ENCODE results near the gene ADCYAP1. TPM values are rescaled to one million over a fixed set of nuclear protein-coding genes. Genes with fewer than 3 reads are reported as not detected.

ADCYAP1 gene
- total RNA-seq, 1 experiment from 2014 or later = not detected

DNA sequence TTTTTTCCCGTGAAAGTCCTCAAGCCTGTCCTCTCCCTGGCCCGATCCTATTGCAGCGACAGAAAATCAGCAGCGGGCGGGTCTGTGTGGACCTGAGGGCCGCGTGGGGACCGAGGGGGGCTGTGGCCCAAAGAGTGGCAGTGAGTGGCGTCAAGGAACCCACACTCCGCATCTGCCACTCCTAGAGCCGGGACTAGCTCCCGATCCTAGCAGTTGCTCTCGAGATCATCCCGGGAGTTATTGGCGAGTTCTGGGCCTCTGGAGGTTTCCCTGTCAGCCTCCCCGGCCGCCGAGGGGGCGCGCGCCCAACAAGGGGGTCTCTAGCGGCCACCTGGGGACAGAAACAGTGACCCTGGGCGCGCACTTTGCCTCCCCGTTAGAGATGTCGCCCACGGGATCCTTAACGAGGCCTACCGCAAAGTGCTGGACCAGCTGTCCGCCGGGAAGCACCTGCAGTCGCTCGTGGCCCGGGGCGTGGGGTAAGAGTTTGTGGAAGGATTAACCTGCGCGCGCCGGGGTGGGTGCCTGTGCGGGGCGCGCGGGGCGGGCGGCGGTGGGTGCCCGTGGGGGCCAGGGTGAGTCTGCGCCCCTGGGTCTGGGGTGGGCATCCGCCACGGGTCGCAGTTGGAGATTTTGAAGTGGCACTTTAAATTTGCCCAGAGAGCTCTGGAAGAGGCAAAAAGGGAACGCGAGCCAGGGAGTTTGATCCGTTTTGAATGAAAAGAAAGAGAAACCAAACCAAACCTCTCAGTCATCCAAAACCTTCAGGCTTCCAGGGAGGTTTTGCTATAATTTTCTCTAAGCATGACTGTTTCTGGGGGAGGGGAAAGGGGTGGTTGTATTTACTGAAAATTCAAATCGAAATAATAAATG, 3.5 kb downstream of the ADCYAP1 start:
- Histone ChIP-seq H3K18ac (ENCODE audit: insufficient read length, low read depth, low read length) (no peak overlapping the region), H3K4me2 (ENCODE audit: insufficient read depth, insufficient read length, low read length) (peak overlapping the region; percentile 93), H3K9me3 (ENCODE audit: control insufficient read depth, low read depth, low read length) (no peaks in the 10 kb centered on the region), H3K79me1 (ENCODE audit: insufficient read depth, low read depth, low read length, poor library complexity, severe bottlenecking) (no peaks in the 10 kb centered on the region), H2BK5ac (ENCODE audit: insufficient read length, low read length) (no peak overlapping the region), H3K14ac (ENCODE audit: insufficient read depth, low read length) (no peak overlapping the region), H3K27me3 (ENCODE audit: insufficient read depth, low read length) (peaks cover 79% of the 10 kb centered on the region), H2BK15ac (ENCODE audit: low read depth, low read length) (no peak overlapping the region; the same call in 1 of the 2 replicates), H3K4ac (ENCODE audit: low read depth, low read length) (no peak overlapping the region), H3K79me2 (ENCODE audit: insufficient read depth, low read length) (no peaks in the 10 kb centered on the region), H3T11ph (ENCODE audit: low read length) (no peak overlapping the region), H3K9ac (ENCODE audit: extremely low read depth, insufficient read length, low read length) (no peak overlapping the region), H2AFZ (ENCODE audit: low read length) (no peak overlapping the region), H4K91ac (ENCODE audit: insufficient read length, low read depth, low read length) (no peak overlapping the region), H3K4me1 (ENCODE audit: insufficient read depth, low read length) (no peaks in the 10 kb centered on the region), H2BK20ac (ENCODE audit: low read depth, low read length, poor library complexity, severe bottlenecking) (no peak overlapping the region), H3K27ac (ENCODE audit: insufficient read length, low read depth, low read length) (no peak overlapping the region), H3K23me2 (ENCODE audit: insufficient read length, low read depth, low read length, poor library complexity, severe bottlenecking) (peaks cover 33% of the 10 kb centered on the region), H2BK12ac (ENCODE audit: insufficient read length, low read depth, low read length) (no peak overlapping the region), H2AK5ac (ENCODE audit: insufficient read length, low read length) (no peak overlapping the region), H4K5ac (ENCODE audit: insufficient read length, low read depth, low read length) (no peak overlapping the region), H3K56ac (ENCODE audit: insufficient read length, low read depth, low read length) (no peak overlapping the region), H2BK120ac (ENCODE audit: low read depth, low read length, poor library complexity, severe bottlenecking) (no peak overlapping the region), H4K20me1 (ENCODE audit: control insufficient read depth, insufficient read depth, insufficient read length) (no peaks in the 10 kb centered on the region), H4K8ac (replicated peaks; ENCODE audit: insufficient read length, low read depth, low read length) (no peak overlapping the region), H3K23ac (ENCODE audit: insufficient read length, low read depth, low read length) (no peak overlapping the region)
- Mint-ChIP-seq H3K27ac (no peak overlapping the region), H3K36me3 (ENCODE audit: insufficient read depth in 1 of 3, low read depth in 3 of 3) (no peaks in the 10 kb centered on the region; a peak in 1 of 7 replicates), H3K4me1 (peaks cover 28 to 39% of the 10 kb centered on the region in 2 experiments), H3K27me3 (ENCODE audit: low read depth) (peaks cover 99% of the 10 kb centered on the region), H3K9me3 (peaks cover 0 to 3% of the 10 kb centered on the region in 2 experiments; a peak in 3 of 5 replicates), H3K4me3 (peak overlapping the region; percentile 34 to 75)
- TF ChIP-seq, protein P1, sequence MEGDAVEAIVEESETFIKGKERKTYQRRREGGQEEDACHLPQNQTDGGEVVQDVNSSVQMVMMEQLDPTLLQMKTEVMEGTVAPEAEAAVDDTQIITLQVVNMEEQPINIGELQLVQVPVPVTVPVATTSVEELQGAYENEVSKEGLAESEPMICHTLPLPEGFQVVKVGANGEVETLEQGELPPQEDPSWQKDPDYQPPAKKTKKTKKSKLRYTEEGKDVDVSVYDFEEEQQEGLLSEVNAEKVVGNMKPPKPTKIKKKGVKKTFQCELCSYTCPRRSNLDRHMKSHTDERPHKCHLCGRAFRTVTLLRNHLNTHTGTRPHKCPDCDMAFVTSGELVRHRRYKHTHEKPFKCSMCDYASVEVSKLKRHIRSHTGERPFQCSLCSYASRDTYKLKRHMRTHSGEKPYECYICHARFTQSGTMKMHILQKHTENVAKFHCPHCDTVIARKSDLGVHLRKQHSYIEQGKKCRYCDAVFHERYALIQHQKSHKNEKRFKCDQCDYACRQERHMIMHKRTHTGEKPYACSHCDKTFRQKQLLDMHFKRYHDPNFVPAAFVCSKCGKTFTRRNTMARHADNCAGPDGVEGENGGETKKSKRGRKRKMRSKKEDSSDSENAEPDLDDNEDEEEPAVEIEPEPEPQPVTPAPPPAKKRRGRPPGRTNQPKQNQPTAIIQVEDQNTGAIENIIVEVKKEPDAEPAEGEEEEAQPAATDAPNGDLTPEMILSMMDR (conservative IDR thresholded peaks at IDR 0.05) = no peak
- peak; percentile 34 for DNase-seq
- WGBS (ENCODE audit: extremely low coverage, insufficient read length, low lambda C conversion rate) = no CpG with 5 or more reads among the region's 55 CpGs
